HepG2 (cell line): ENCODE data around the gene GFER. TPM values are rescaled to one million over a fixed set of nuclear protein-coding genes. Genes with fewer than 3 reads are reported as not detected.
A peak's percentile ranks its signal among the peaks of the same experiment; 100 is the strongest.

Experiments
- AHR ChIP-seq: IDR thresholded peaks from 2 replicates; pipeline ENCODE4 v1.6.1; 2018; ENCODE audit warnings: missing genetic modification reagents, missing compliant biosample characterization
- ARNT2 ChIP-seq: sonication (generic); formaldehyde crosslinking; IDR thresholded peaks from 2 replicates; pipeline ENCODE4 v1.8.0; 2022; ENCODE audit warnings: mild to moderate bottlenecking, low read depth, missing genetic modification reagents, moderate library complexity
- ATAD3A ChIP-seq: sonication (generic); formaldehyde crosslinking; IDR thresholded peaks from 2 replicates; pipeline ENCODE4 v1.4.0; 2020; ENCODE audit warnings: missing genetic modification reagents
- CEBPB ChIP-seq: IDR thresholded peaks from 2 replicates; pipeline ENCODE4 v1.6.1; 2011; ENCODE audit warnings: low read depth, low read length, improper control_type of control experiment, borderline replicate concordance
- FOSL2 ChIP-seq: sonication (generic); formaldehyde crosslinking; IDR thresholded peaks from 2 replicates; pipeline ENCODE4 v1.4.0; 2020; ENCODE audit warnings: missing genetic modification reagents
- GABPB1 ChIP-seq: IDR thresholded peaks from 2 replicates; pipeline ENCODE4 v1.6.1; 2016; ENCODE audit warnings: mild to moderate bottlenecking, missing genetic modification reagents, moderate library complexity, missing compliant biosample characterization
- HIVEP1 ChIP-seq: sonication (generic); formaldehyde crosslinking; IDR thresholded peaks from 2 replicates; pipeline ENCODE4 v1.4.0; 2020; ENCODE audit warnings: mild to moderate bottlenecking, missing genetic modification reagents
- MED1 ChIP-seq: sonication (generic); formaldehyde crosslinking; IDR thresholded peaks from 2 replicates; pipeline ENCODE4 v1.4.0; 2020; ENCODE audit warnings: missing genetic modification reagents
- MYNN ChIP-seq: sonication (generic); formaldehyde crosslinking; IDR thresholded peaks from 2 replicates; pipeline ENCODE4 v1.4.0; 2020; ENCODE audit warnings: mild to moderate bottlenecking, low read depth, missing genetic modification reagents
- NFKBIZ ChIP-seq: IDR thresholded peaks from 2 replicates; pipeline ENCODE4 v1.6.1; 2018; ENCODE audit warnings: missing genetic modification reagents, missing compliant biosample characterization
- NR2F6 ChIP-seq, 2 experiments: IDR thresholded peaks; 2 replicates each; pipeline ENCODE4 v1.6.1; 2016; ENCODE audit warnings: antibody characterized with exemption in 1 of 2, mild to moderate bottlenecking in 1 of 2
- POGK ChIP-seq: sonication (generic); formaldehyde crosslinking; conservative IDR thresholded peaks from 2 replicates; pipeline ENCODE4 v1.8.0; 2022; ENCODE audit warnings: mild to moderate bottlenecking, moderate library complexity, missing genetic modification reagents
- RXRB ChIP-seq: IDR thresholded peaks from 2 replicates; pipeline ENCODE4 v1.6.1; 2016; ENCODE audit warnings: borderline replicate concordance, missing genetic modification reagents, missing compliant biosample characterization
- SAP130 ChIP-seq: IDR thresholded peaks from 2 replicates; pipeline ENCODE4 v1.6.1; 2016; ENCODE audit warnings: low read depth
- USF2 ChIP-seq, 2 experiments: sonication (generic) in 1 of 2; formaldehyde crosslinking in 1 of 2; IDR thresholded peaks; 2 replicates each; pipeline versions ENCODE4 v1.5.1 to v1.6.1; 2011 to 2020; ENCODE audit warnings: borderline replicate concordance in 1 of 2, low read depth in 1 of 2, low read length in 1 of 2, mild to moderate bottlenecking in 1 of 2, missing genetic modification reagents in 1 of 2, moderate library complexity in 1 of 2
- ZBTB14 ChIP-seq: sonication (generic); formaldehyde crosslinking; IDR thresholded peaks from 2 replicates; pipeline ENCODE4 v1.4.0; 2020; ENCODE audit warnings: missing genetic modification reagents
- ZBTB7B ChIP-seq: sonication (generic); formaldehyde crosslinking; IDR thresholded peaks from 2 replicates; pipeline ENCODE4 v1.4.0; 2020; ENCODE audit warnings: missing genetic modification reagents
- ZFP1 ChIP-seq: IDR thresholded peaks from 2 replicates; pipeline ENCODE4 v1.6.1; 2016
- ZFP36 ChIP-seq: fragments of 150-350 bp; IDR thresholded peaks from 2 replicates; pipeline ENCODE4 v1.6.1; 2018; ENCODE audit warnings: borderline replicate concordance, low read length, low read depth; ENCODE audit not compliant: partially characterized antibody
- ZIK1 ChIP-seq: sonication (generic); formaldehyde crosslinking; IDR thresholded peaks from 2 replicates; pipeline ENCODE4 v1.5.0; 2020; ENCODE audit warnings: mild to moderate bottlenecking, low read depth, missing genetic modification reagents, borderline replicate concordance
- ZKSCAN8 ChIP-seq: IDR thresholded peaks from 2 replicates; pipeline ENCODE4 v1.6.1; 2016; ENCODE audit warnings: borderline replicate concordance, missing genetic modification reagents, missing compliant biosample characterization
- ZNF232 ChIP-seq: sonication (generic); formaldehyde crosslinking; IDR thresholded peaks from 2 replicates; pipeline ENCODE4 v1.4.0; 2020; ENCODE audit warnings: missing genetic modification reagents, borderline replicate concordance
- ZNF251 ChIP-seq: sonication (generic); formaldehyde crosslinking; IDR thresholded peaks from 2 replicates; pipeline ENCODE4 v1.9.0; 2021; ENCODE audit warnings: mild to moderate bottlenecking, missing genetic modification reagents
- ZNF260 ChIP-seq: sonication (generic); formaldehyde crosslinking; IDR thresholded peaks from 2 replicates; pipeline ENCODE4 v1.4.0; 2020; ENCODE audit warnings: missing genetic modification reagents, low read depth, mild to moderate bottlenecking, borderline replicate concordance
- ZNF616 ChIP-seq: sonication (generic); formaldehyde crosslinking; IDR thresholded peaks from 2 replicates; pipeline ENCODE4 v1.5.0; 2020; ENCODE audit warnings: low read depth, mild to moderate bottlenecking, missing genetic modification reagents
- polyA plus RNA-seq, 8 experiments: library from polyadenylated mRNA; depleted of rRNA in 3 of 8; stranded (reverse) in 7 of 8; unstranded in 1 of 8; fragments of >200 nt; fragmentation: Illumina TruSeq in 4 of 8; extraction: Trizol in 4 of 8; gene quantifications; 2 replicates each; pipeline versions ENCODE4 v1.2.1 to v1.2.3, GENCODE V29; 2011 to 2016; ENCODE audit warnings: low read depth in 4 of 8, missing spikeins in 1 of 8, mixed read lengths in 1 of 8; ENCODE audit not compliant: insufficient read depth in 1 of 8
- total RNA-seq, 5 experiments: library from RNA; depleted of rRNA; stranded (reverse); fragments of >200 nt; fragmentation: Illumina TruSeq; extraction: Trizol; gene quantifications; 2 replicates each; pipeline ENCODE4 v1.2.3, GENCODE V29; 2016; ENCODE audit warnings: low read depth in 1 of 5

GFER gene
- total and polyA plus RNA-seq, 2 of the 13 experiments (the other 11 are each of a cell fraction or from before 2014, with no cell fraction given), result 28.6 to 71.7 TPM

- 0 out of 2 replicates have a peak, but pooled peaks have one; percentile 57 for TF ChIP-seq MYNN
- TF ChIP-seq SAP130, result peak; percentile 33
- TF ChIP-seq ZNF251 (CRISPR knock-in tag), result no peak
- TF ChIP-seq ZNF260, result no peak
- TF ChIP-seq USF2 (IDR thresholded peaks at IDR 0.05; ENCODE audit: low read depth, low read length), result no peak
- 0 out of 2 replicates have a peak, but pooled peaks have one; percentile 1 for TF ChIP-seq USF2 (CRISPR knock-in tag; IDR thresholded peaks at IDR 0.05; ENCODE audit: borderline replicate concordance)
- TF ChIP-seq ZIK1, result 0 out of 2 replicates have a peak, but pooled peaks have one; percentile 32
- TF ChIP-seq ZKSCAN8 (CRISPR knock-in tag), result no peak
- TF ChIP-seq HIVEP1 (CRISPR knock-in tag), result 0 out of 2 replicates have a peak, but pooled peaks have one; percentile 43
- 0 out of 2 replicates have a peak, but pooled peaks have one; percentile 14 for TF ChIP-seq POGK (CRISPR knock-in tag)
- no peak for TF ChIP-seq AHR (CRISPR knock-in tag)
- TF ChIP-seq ZFP36, result peak; percentile 65
- TF ChIP-seq FOSL2 (CRISPR knock-in tag), result peak; percentile 34; the same call in 1 of the 2 replicates
- no peak for TF ChIP-seq NR2F6 (IDR thresholded peaks at IDR 0.05)
- 0 out of 2 replicates have a peak, but pooled peaks have one; percentile 38 for TF ChIP-seq NR2F6 (CRISPR knock-in tag; IDR thresholded peaks at IDR 0.05)
- no peak for TF ChIP-seq ZNF232 (CRISPR knock-in tag)
- TF ChIP-seq ARNT2 (CRISPR knock-in tag), result no peak
- 0 out of 2 replicates have a peak, but pooled peaks have one; percentile 12 for TF ChIP-seq ZBTB14
- peak; percentile 18; the same call in 1 of the 2 replicates for TF ChIP-seq ZBTB7B
- TF ChIP-seq MED1 (CRISPR knock-in tag), result peak; percentile 11; the same call in 1 of the 2 replicates
- TF ChIP-seq ZFP1, result no peak
- no peak for TF ChIP-seq ZNF616
- no peak for TF ChIP-seq ATAD3A (CRISPR knock-in tag)
- TF ChIP-seq NFKBIZ (CRISPR knock-in tag), result no peak
- no peak for TF ChIP-seq CEBPB
- TF ChIP-seq RXRB (CRISPR knock-in tag), result no peak; the same call in 1 of the 2 replicates
- peak; percentile 59; the same call in 1 of the 2 replicates for TF ChIP-seq GABPB1
Measured at GRCh38 chr16:1990351-1991134, 6.5 kb downstream of the GFER start (continued).
